ENCODE data around the gene LAMTOR1.

- TF ChIP-seq CTCF (conservative IDR thresholded peaks at IDR 0.05 in 1 of 2, IDR thresholded peaks at IDR 0.05 in 1 of 2; ENCODE audit: extremely low read depth in 1 of 2, insufficient read depth in 1 of 2, low read depth in 1 of 2, low read length in 2 of 2) (no peak), EZH2 (IDR thresholded peaks at IDR 0.05; ENCODE audit: borderline replicate concordance, low read length) (no peak)
Measured at GRCh38 chr11:72103754-72104167, 664 bp upstream of the LAMTOR1 start.
